HepG2 (cell line): ENCODE results near the gene ARHGAP32.

ENCODE experiments used
- ATM ChIP-seq: fragments of 450-650 bp; IDR thresholded peaks from 2 replicates; pipeline ENCODE4 v1.7.1; 2017; ENCODE audit warnings: mild to moderate bottlenecking, borderline replicate concordance
- HDAC1 ChIP-seq: sonication (generic); formaldehyde crosslinking; IDR thresholded peaks from 2 replicates; pipeline ENCODE4 v1.5.1; 2020; ENCODE audit warnings: mild to moderate bottlenecking, missing genetic modification reagents
- HDAC6 ChIP-seq: fragments of 200-600 bp; sonication (generic); IDR thresholded peaks from 2 replicates; pipeline ENCODE4 v1.7.0; 2017; ENCODE audit warnings: mild to moderate bottlenecking, antibody characterized with exemption, low read length, low read depth
- JUND ChIP-seq: sonication (generic); formaldehyde crosslinking; IDR thresholded peaks from 2 replicates; pipeline ENCODE4 v1.8.0; 2022; ENCODE audit warnings: mild to moderate bottlenecking, missing genetic modification reagents
- KDM3A ChIP-seq: IDR thresholded peaks from 2 replicates; pipeline ENCODE4 v1.6.1; 2018; ENCODE audit warnings: low read depth, missing compliant biosample characterization
- NCOR1 ChIP-seq: fragments of 200-600 bp; sonication (generic); IDR thresholded peaks from 2 replicates; pipeline ENCODE4 v1.7.0; 2017; ENCODE audit warnings: antibody characterized with exemption, low read length, borderline replicate concordance
- NR2F2 ChIP-seq: IDR thresholded peaks from 2 replicates; pipeline ENCODE4 v1.6.1; 2012; ENCODE audit warnings: low read depth, inconsistent platforms, borderline replicate concordance
- POLR2AphosphoS5 ChIP-seq: IDR thresholded peaks from 2 replicates; pipeline ENCODE4 v1.6.1; 2012; ENCODE audit warnings: low read depth, low read length
- RAD21 ChIP-seq: fragments of 450-650 bp; formaldehyde crosslinking; IDR thresholded peaks from 2 replicates; pipeline ENCODE4 v1.5.0; 2020; ENCODE audit warnings: mild to moderate bottlenecking
- RXRB ChIP-seq: IDR thresholded peaks from 2 replicates; pipeline ENCODE4 v1.6.1; 2016; ENCODE audit warnings: borderline replicate concordance, missing genetic modification reagents, missing compliant biosample characterization
- SNRNP70 ChIP-seq: fragments of 200-400 bp; formaldehyde crosslinking; IDR thresholded peaks from 2 replicates; pipeline ENCODE4 v1.6.1; 2017; ENCODE audit warnings: mild to moderate bottlenecking, low read depth, low read length, moderate library complexity
- ZNF230 ChIP-seq: sonication (generic); formaldehyde crosslinking; IDR thresholded peaks from 2 replicates; pipeline ENCODE4 v1.4.0; 2020; ENCODE audit warnings: mild to moderate bottlenecking, missing genetic modification reagents
- TF ChIP-seq, protein P1 (sequence below): sonication (generic); formaldehyde crosslinking; IDR thresholded peaks from one replicate; pipeline ENCODE4 v1.5.1; 2020; ENCODE audit warnings: mild to moderate bottlenecking, missing genetic modification reagents; ENCODE audit errors: not compliant biosample characterization

DNA sequence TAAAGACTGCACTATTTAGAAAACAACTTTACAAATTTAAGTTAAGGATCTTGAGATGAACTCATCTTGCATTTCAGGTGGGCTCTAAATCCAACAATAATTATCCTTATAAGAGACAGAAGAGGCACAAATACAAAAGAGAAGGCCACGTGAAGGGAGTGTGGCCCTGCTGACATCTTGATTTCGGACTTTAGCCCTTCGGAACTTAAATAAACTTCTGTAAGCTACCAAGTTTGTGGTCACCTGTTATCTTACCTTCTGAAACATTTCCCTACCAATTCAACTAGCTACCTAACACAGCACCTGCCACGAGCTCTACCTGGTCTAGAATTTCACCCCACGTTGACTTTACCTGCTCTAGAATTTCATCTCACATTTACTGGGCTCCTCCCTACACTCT lies 42.9 kb upstream of the ARHGAP32 start:
- no peak for TF ChIP-seq NR2F2
- TF ChIP-seq, protein P1, sequence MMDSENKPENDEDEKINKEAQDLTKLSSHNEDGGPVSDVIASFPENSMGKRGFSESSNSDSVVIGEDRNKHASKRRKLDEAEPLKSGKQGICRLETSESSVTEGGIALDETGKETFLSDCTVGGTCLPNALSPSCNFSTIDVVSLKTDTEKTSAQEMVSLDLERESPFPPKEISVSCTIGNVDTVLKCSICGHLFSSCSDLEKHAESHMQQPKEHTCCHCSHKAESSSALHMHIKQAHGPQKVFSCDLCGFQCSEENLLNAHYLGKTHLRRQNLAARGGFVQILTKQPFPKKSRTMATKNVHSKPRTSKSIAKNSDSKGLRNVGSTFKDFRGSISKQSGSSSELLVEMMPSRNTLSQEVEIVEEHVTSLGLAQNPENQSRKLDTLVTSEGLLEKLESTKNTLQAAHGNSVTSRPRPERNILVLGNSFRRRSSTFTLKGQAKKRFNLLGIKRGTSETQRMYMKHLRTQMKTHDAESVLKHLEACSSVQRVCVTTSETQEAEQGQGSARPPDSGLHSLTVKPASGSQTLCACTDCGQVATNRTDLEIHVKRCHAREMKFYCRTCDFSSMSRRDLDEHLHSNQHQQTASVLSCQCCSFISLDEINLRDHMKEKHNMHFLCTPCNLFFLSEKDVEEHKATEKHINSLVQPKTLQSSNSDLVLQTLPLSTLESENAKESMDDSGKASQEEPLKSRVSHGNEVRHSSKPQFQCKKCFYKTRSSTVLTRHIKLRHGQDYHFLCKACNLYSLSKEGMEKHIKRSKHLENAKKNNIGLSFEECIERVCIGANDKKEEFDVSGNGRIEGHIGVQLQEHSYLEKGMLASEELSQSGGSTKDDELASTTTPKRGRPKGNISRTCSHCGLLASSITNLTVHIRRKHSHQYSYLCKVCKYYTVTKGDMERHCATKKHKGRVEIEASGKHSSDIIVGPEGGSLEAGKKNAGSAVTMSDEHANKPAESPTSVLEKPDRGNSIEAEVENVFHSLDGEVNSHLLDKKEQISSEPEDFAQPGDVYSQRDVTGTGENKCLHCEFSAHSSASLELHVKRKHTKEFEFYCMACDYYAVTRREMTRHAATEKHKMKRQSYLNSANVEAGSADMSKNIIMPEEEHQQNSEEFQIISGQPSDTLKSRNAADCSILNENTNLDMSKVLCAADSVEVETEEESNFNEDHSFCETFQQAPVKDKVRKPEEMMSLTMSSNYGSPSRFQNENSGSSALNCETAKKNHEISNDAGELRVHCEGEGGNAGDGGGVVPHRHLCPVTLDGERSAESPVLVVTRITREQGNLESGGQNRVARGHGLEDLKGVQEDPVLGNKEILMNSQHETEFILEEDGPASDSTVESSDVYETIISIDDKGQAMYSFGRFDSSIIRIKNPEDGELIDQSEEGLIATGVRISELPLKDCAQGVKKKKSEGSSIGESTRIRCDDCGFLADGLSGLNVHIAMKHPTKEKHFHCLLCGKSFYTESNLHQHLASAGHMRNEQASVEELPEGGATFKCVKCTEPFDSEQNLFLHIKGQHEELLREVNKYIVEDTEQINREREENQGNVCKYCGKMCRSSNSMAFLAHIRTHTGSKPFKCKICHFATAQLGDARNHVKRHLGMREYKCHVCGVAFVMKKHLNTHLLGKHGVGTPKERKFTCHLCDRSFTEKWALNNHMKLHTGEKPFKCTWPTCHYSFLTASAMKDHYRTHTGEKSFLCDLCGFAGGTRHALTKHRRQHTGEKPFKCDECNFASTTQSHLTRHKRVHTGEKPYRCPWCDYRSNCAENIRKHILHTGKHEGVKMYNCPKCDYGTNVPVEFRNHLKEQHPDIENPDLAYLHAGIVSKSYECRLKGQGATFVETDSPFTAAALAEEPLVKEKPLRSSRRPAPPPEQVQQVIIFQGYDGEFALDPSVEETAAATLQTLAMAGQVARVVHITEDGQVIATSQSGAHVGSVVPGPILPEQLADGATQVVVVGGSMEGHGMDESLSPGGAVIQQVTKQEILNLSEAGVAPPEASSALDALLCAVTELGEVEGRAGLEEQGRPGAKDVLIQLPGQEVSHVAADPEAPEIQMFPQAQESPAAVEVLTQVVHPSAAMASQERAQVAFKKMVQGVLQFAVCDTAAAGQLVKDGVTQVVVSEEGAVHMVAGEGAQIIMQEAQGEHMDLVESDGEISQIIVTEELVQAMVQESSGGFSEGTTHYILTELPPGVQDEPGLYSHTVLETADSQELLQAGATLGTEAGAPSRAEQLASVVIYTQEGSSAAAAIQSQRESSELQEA (CRISPR knock-in tag), result no peak
- no peak for TF ChIP-seq HDAC1 (CRISPR knock-in tag)
- TF ChIP-seq JUND (CRISPR knock-in tag), result no peak
- no peak for TF ChIP-seq RAD21 (CRISPR knock-in tag)
- no peak for TF ChIP-seq ATM
- no peak for TF ChIP-seq HDAC6
- TF ChIP-seq ZNF230 (CRISPR knock-in tag), result no peak
- TF ChIP-seq KDM3A (CRISPR knock-in tag), result no peak
- TF ChIP-seq RXRB (CRISPR knock-in tag), result no peak
- TF ChIP-seq SNRNP70, result no peak
- no peak for TF ChIP-seq NCOR1
- no peak for TF ChIP-seq POLR2AphosphoS5
